B cell (primary cell): ENCODE results near the gene TNFRSF25. TPM values are rescaled to one million over a fixed set of nuclear protein-coding genes. Genes with fewer than 3 reads are reported as not detected.

ENCODE experiments used
- ATAC-seq: fragments of 200-7000 bp; cut with Tn5 transposase; one replicate; pipeline ENCODE4 v1.10.0; 2021; ENCODE audit warnings: low read depth, mild to moderate bottlenecking, moderate number of reproducible peaks, moderate library complexity
- CTCF ChIA-PET: fragments of 350-600 bp; sonication (Branson Sonifier 250); formaldehyde crosslinking; loops from one replicate; lab custom pipeline; 2021; ENCODE audit warnings: antibody characterized with exemption, inconsistent platforms; lab: Charles Lee
- POLR2A ChIA-PET: fragments of 350-600 bp; sonication (Branson Sonifier 250); formaldehyde crosslinking; loops from one replicate; lab custom pipeline; 2021; ENCODE audit warnings: antibody characterized with exemption; lab: Charles Lee
- DNase-seq: peaks from one replicate; pipeline ENCODE4 v3.0.0; 2013
- H2AFZ ChIP-seq: 2 replicates; pipeline ENCODE4 v1.6.1; 2012; ENCODE audit warnings: mild to moderate bottlenecking, low read depth, low read length; ENCODE audit not compliant: insufficient read depth, poor library complexity, severe bottlenecking
- H3K27ac ChIP-seq, 2 donors: 1 replicate in 1 of 2; 2 replicates in 1 of 2; pipeline ENCODE4 v1.5.1; 2012 to 2013; ENCODE audit warnings: low read length in 2 of 2, mild to moderate bottlenecking in 2 of 2, moderate library complexity in 1 of 2
- H3K27me3 ChIP-seq, 4 experiments: fragments of 200-600 bp in 1 of 4; sonication (generic) in 1 of 4; replicated peaks in 1 of 4; 1 replicate in 2 of 4; 2 replicates in 2 of 4; pipeline versions ENCODE4 v1.6.1 to v1.7.0; 2013 to 2016; ENCODE audit warnings: low read length in 3 of 4, mild to moderate bottlenecking in 2 of 4, mixed read lengths in 1 of 4, moderate library complexity in 1 of 4; ENCODE audit not compliant: insufficient read depth in 4 of 4, control insufficient read depth in 3 of 4; ENCODE audit errors: control extremely low read depth in 1 of 4
- H3K36me3 ChIP-seq, 2 experiments: replicated peaks in 1 of 2; 1 replicate in 1 of 2; 2 replicates in 1 of 2; pipeline versions ENCODE4 v1.6.1 to v1.7.1; 2013; ENCODE audit warnings: low read length in 1 of 2; ENCODE audit not compliant: insufficient read depth in 2 of 2, control insufficient read depth in 1 of 2; ENCODE audit errors: control extremely low read depth in 1 of 2, extremely low read depth in 1 of 2
- H3K4me1 ChIP-seq, 2 donors: fragments of 200-600 bp in 1 of 2; sonication (generic) in 1 of 2; 1 replicate in 1 of 2; 2 replicates in 1 of 2; pipeline versions ENCODE4 v1.5.1 to v1.6.1; 2013 to 2017; ENCODE audit warnings: low read length in 2 of 2; ENCODE audit not compliant: control insufficient read depth in 2 of 2, insufficient read depth in 2 of 2
- H3K4me2 ChIP-seq: replicated peaks from 2 replicates; pipeline ENCODE3; 2012; ENCODE audit warnings: mild to moderate bottlenecking, low read depth, low read length; ENCODE audit not compliant: poor library complexity, severe bottlenecking
- H3K4me3 ChIP-seq, 5 experiments: fragments of 200-600 bp in 1 of 5; sonication (generic) in 1 of 5; 1 replicate in 3 of 5; 2 replicates in 2 of 5; pipeline versions ENCODE4 v1.5.1 to v1.7.0; 2011 to 2016; ENCODE audit warnings: low read length in 4 of 5, mild to moderate bottlenecking in 4 of 5, low read depth in 2 of 5, control low read depth in 1 of 5, moderate library complexity in 1 of 5; ENCODE audit not compliant: insufficient read depth in 1 of 5; ENCODE audit errors: control extremely low read depth in 1 of 5, extremely low read depth in 1 of 5
- H3K79me2 ChIP-seq: fragments of 200-600 bp; sonication (generic); one replicate; pipeline ENCODE4 v1.6.0; 2016; ENCODE audit warnings: low read length; ENCODE audit not compliant: control insufficient read depth, insufficient read depth
- H3K9ac ChIP-seq: fragments of 200-600 bp; sonication (generic); 2 replicates; pipeline ENCODE4 v1.6.1; 2017; ENCODE audit warnings: mild to moderate bottlenecking, low read length, moderate library complexity
- H3K9me3 ChIP-seq, 3 donors: one replicate each; pipeline versions ENCODE4 v1.6.1 to v1.7.1; 2013; ENCODE audit warnings: low read length in 2 of 3; ENCODE audit not compliant: control insufficient read depth in 2 of 3, insufficient read depth in 1 of 3; ENCODE audit errors: control extremely low read depth in 1 of 3
- H4K20me1 ChIP-seq: 2 replicates; pipeline ENCODE4 v1.6.0; 2012; ENCODE audit warnings: mild to moderate bottlenecking, low read length; ENCODE audit not compliant: insufficient read depth, control insufficient read depth, poor library complexity, severe bottlenecking
- H3K27ac Mint-ChIP-seq: one replicate; pipeline ENCODE4 v1.8.0; 2021; ENCODE audit warnings: mixed read lengths
- H3K27me3 Mint-ChIP-seq: one replicate; pipeline ENCODE4 v1.8.0; 2021; ENCODE audit warnings: mixed read lengths
- H3K4me1 Mint-ChIP-seq: one replicate; pipeline ENCODE4 v1.8.0; 2021; ENCODE audit warnings: mixed read lengths
- H3K4me3 Mint-ChIP-seq: one replicate; pipeline ENCODE4 v1.8.0; 2021; ENCODE audit warnings: mixed read lengths
- H3K9me3 Mint-ChIP-seq: one replicate; pipeline ENCODE4 v1.8.0; 2022; ENCODE audit warnings: mixed read lengths; ENCODE audit not compliant: insufficient read depth
- EZH2 ChIP-seq: IDR thresholded peaks from 2 replicates; pipeline ENCODE4 v1.6.1; 2012; ENCODE audit warnings: borderline replicate concordance, low read depth, mild to moderate bottlenecking, moderate library complexity, low read length; ENCODE audit not compliant: insufficient read depth, poor library complexity, severe bottlenecking
- WGBS: methylation state at CpG from one replicate; pipeline ENCODE4 v1.1.5; 2013; ENCODE audit warnings: missing lambda C conversion rate; ENCODE audit not compliant: insufficient coverage; 5-methylcytosine and 5-hydroxymethylcytosine counted together
- intact Hi-C: fragments of 100-400 bp; cut with micrococcal nuclease; formaldehyde crosslinking; loops from one replicate; pipeline ENCODE4 v1.10.0; 2022
- polyA plus RNA-seq: library from polyadenylated mRNA; depleted of rRNA; stranded (reverse); fragments of >200 nt; gene quantifications from 2 replicates; pipeline ENCODE4 v1.2.3, GENCODE V29; 2012
- total RNA-seq, 2 donors: library from RNA; stranded (reverse); fragments of 120-200 nt in 1 of 2; gene quantifications; 1 replicate in 1 of 2; 2 replicates in 1 of 2; pipeline versions ENCODE4 v1.2.3 to v1.2.4, GENCODE V29; 2013 to 2022
- TF ChIP-seq, protein P1 (sequence below): fragments of 200-600 bp; IDR thresholded peaks from one replicate; pipeline ENCODE4 v1.8.0; 2022; ENCODE audit warnings: antibody characterized with exemption, mild to moderate bottlenecking

The TNFRSF25 gene
- total and polyA plus RNA-seq, 2 donors (not counting 1 experiment from before 2014, with no cell fraction given) = 2.6 to 7.1 TPM

DNA sequence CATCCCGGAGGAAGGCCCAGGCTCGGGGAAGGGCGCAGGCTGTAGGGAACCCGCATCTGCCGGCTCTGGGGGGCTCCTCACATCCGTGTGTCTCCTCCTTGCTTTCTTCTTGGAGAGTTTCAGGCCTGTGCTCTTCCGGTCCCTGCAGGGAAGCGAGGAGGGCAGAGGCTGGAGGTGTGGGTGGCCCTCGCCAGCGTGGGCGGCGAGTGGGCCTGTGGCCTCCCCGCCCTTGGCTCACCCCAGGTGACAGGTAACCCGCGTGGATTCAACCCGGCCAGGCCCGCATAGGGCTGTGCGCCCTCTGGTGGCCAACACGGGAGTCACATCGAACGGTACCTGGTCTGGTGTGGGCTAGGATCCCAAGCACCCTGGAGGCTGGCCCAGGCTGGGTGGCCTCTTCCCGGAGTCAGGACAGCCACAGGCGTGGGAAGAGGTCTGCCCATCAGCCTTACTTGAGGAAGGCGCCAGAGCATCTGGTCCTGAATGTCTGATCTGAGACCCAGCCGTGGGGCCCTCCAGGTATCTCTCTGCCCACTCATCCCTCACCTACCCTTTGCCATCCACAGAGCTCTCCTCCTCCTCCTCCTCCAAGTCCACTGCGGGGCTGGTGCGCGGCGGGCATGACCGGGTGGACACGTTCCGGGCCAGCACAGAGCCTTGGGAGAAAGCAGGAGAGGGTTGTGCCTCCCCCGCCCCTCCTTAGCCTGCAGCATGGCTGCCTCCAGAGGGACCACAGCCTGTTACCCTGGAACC lies 9.6 kb upstream of the TNFRSF25 start:
- WGBS = 32% methylated on average over 33 of the region's 33 CpGs
- no peak overlapping the region for H3K9ac ChIP-seq

More for the DNA sequence above, 9.6 kb upstream of the TNFRSF25 start:
- Histone ChIP-seq H3K27ac (no peak overlapping the region), H3K4me3 (no peak overlapping the region), H3K4me1 (peaks cover 2 to 6% of the 10 kb centered on the region in 2 donors), H2AFZ (peak overlapping the region; percentile 51), H3K4me2 (peak overlapping the region; percentile 22), H4K20me1 (no peaks in the 10 kb centered on the region), H3K36me3 (no peaks in the 10 kb centered on the region), H3K27me3 (peaks cover 0 to 4% (median 0%) of the 10 kb centered on the region in 4 experiments), H3K79me2 (no peaks in the 10 kb centered on the region), H3K9me3 (peaks cover 0 to 1% (median 0%) of the 10 kb centered on the region in 3 donors)
- TF ChIP-seq, protein P1, sequence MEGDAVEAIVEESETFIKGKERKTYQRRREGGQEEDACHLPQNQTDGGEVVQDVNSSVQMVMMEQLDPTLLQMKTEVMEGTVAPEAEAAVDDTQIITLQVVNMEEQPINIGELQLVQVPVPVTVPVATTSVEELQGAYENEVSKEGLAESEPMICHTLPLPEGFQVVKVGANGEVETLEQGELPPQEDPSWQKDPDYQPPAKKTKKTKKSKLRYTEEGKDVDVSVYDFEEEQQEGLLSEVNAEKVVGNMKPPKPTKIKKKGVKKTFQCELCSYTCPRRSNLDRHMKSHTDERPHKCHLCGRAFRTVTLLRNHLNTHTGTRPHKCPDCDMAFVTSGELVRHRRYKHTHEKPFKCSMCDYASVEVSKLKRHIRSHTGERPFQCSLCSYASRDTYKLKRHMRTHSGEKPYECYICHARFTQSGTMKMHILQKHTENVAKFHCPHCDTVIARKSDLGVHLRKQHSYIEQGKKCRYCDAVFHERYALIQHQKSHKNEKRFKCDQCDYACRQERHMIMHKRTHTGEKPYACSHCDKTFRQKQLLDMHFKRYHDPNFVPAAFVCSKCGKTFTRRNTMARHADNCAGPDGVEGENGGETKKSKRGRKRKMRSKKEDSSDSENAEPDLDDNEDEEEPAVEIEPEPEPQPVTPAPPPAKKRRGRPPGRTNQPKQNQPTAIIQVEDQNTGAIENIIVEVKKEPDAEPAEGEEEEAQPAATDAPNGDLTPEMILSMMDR = peak; percentile 95
- TF ChIP-seq EZH2 = no peak
- H3K9me3 Mint-ChIP-seq = no peaks in the 10 kb centered on the region
- H3K4me1 Mint-ChIP-seq = peaks cover 2% of the 10 kb centered on the region
- POLR2A ChIA-PET = no interaction called here
- intact Hi-C loops = no loop called here
- no peak overlapping the region for H3K27ac Mint-ChIP-seq
- CTCF ChIA-PET = interaction anchor here (0.9 to 1.8 kb wide), 4 partner anchors 13 to 228 kb away, joined by 3 to 6 read pairs (median 3); no protein-coding TSS in a partner anchor
- DNase-seq = peak; percentile 79
- ATAC-seq = peak; percentile 90
- peaks cover 3% of the 10 kb centered on the region for H3K27me3 Mint-ChIP-seq
- H3K4me3 Mint-ChIP-seq = no peak overlapping the region
